DOHH2 (cell line): Measurements from ENCODE around the gene ZBTB48.

ENCODE experiments used
- H3F3A ChIP-seq: fragments of 200-600 bp; sonication (generic), shearing (Covaris generic); 2 replicates; pipeline ENCODE4 v1.6.0; 2016; ENCODE audit warnings: antibody characterized with exemption, mild to moderate bottlenecking; ENCODE audit not compliant: control insufficient read depth, insufficient read depth
- H3K27ac ChIP-seq: fragments of 200-600 bp; sonication (generic); 2 replicates; pipeline ENCODE4 v1.5.1; 2014; ENCODE audit warnings: low read depth, mild to moderate bottlenecking, low read length, moderate library complexity
- H3K27me3 ChIP-seq: fragments of 200-600 bp; sonication (generic); 2 replicates; pipeline ENCODE4 v1.6.1; 2014; ENCODE audit warnings: mild to moderate bottlenecking, low read length, mixed read lengths; ENCODE audit not compliant: control insufficient read depth
- H3K36me3 ChIP-seq: fragments of 200-600 bp; sonication (generic); 2 replicates; pipeline ENCODE4 v1.6.1; 2014; ENCODE audit warnings: mild to moderate bottlenecking, low read length, moderate library complexity, mixed read lengths; ENCODE audit not compliant: control insufficient read depth
- H3K4me1 ChIP-seq: fragments of 200-600 bp; sonication (generic); 2 replicates; pipeline ENCODE4 v1.6.1; 2014; ENCODE audit warnings: mild to moderate bottlenecking, low read length, mixed read lengths; ENCODE audit not compliant: control insufficient read depth
- H3K4me2 ChIP-seq: fragments of 200-600 bp; sonication (generic); 2 replicates; pipeline ENCODE4 v1.6.0; 2014; ENCODE audit warnings: mild to moderate bottlenecking, low read length, moderate library complexity
- H3K4me3 ChIP-seq: fragments of 200-600 bp; sonication (generic); 2 replicates; pipeline ENCODE4 v1.5.1; 2014; ENCODE audit warnings: mild to moderate bottlenecking, low read length, mixed read lengths
- H3K79me2 ChIP-seq: fragments of 200-600 bp; sonication (generic); 2 replicates; pipeline ENCODE4 v1.6.1; 2014; ENCODE audit warnings: mild to moderate bottlenecking, low read length, mixed read lengths; ENCODE audit not compliant: control insufficient read depth
- H3K9me2 ChIP-seq: fragments of 200-600 bp; sonication (generic); replicated peaks from 2 replicates; pipeline ENCODE4 v1.6.1; 2014; ENCODE audit warnings: mild to moderate bottlenecking, low read length, mixed read lengths; ENCODE audit not compliant: control insufficient read depth
- H3K9me3 ChIP-seq: fragments of 200-600 bp; sonication (generic); 2 replicates; pipeline ENCODE4 v1.6.1; 2014; ENCODE audit warnings: antibody characterized with exemption, low read length, mixed read lengths; ENCODE audit not compliant: control insufficient read depth, insufficient read depth
- H4K20me1 ChIP-seq: fragments of 200-600 bp; sonication (generic); 2 replicates; pipeline ENCODE4 v1.6.0; 2014; ENCODE audit warnings: low read depth, mild to moderate bottlenecking, antibody characterized with exemption, low read length, moderate library complexity; ENCODE audit not compliant: control insufficient read depth, insufficient read depth
- CTCF ChIP-seq: fragments of 200-600 bp; sonication (generic); IDR thresholded peaks from one replicate; pipeline ENCODE4 v1.5.1; 2014; ENCODE audit warnings: antibody characterized with exemption, mild to moderate bottlenecking, low read depth, low read length; ENCODE audit not compliant: poor library complexity, severe bottlenecking
- EZH2phosphoT487 ChIP-seq: fragments of 200-600 bp; sonication (generic); IDR thresholded peaks from 2 replicates; pipeline ENCODE4 v1.6.1; 2017; ENCODE audit warnings: borderline replicate concordance, mild to moderate bottlenecking, antibody characterized with exemption, low read length, moderate library complexity, mixed read lengths

ZBTB48 gene

GRCh38 chr1:6614929-6615785, 35.4 kb downstream of the ZBTB48 start:
- Histone ChIP-seq H3K4me3 (peak overlapping the region; percentile 84), H3K27me3 (peaks cover 5% of the 10 kb centered on the region), H3K79me2 (peaks cover 36% of the 10 kb centered on the region), H3K27ac (no peak overlapping the region), H4K20me1 (0 out of 2 replicates have a peak, but pooled peaks cover 4% of the 10 kb centered on the region), H3K4me1 (peaks cover 13% of the 10 kb centered on the region), H3K4me2 (peak overlapping the region; percentile 57), H3K36me3 (peaks cover 23% of the 10 kb centered on the region), H3K9me2 (no peaks in the 10 kb centered on the region), H3K9me3 (no peaks in the 10 kb centered on the region), H3F3A (peaks cover 2% of the 10 kb centered on the region; the same call in 1 of the 2 replicates)
- TF ChIP-seq EZH2phosphoT487: no peak
- TF ChIP-seq CTCF: no peak

GRCh38 chr1:6619045-6619444, 39.3 kb downstream of the ZBTB48 start:
- Histone ChIP-seq H3F3A (peaks cover 17% of the 10 kb centered on the region), H3K79me2 (peaks cover 45% of the 10 kb centered on the region), H3K9me2 (no peaks in the 10 kb centered on the region), H4K20me1 (0 out of 2 replicates have a peak, but pooled peaks cover 4% of the 10 kb centered on the region), H3K9me3 (no peaks in the 10 kb centered on the region), H3K27ac (no peak overlapping the region), H3K4me3 (no peak overlapping the region), H3K4me2 (no peak overlapping the region), H3K36me3 (peaks cover 59% of the 10 kb centered on the region), H3K27me3 (no peaks in the 10 kb centered on the region), H3K4me1 (peaks cover 23% of the 10 kb centered on the region)
- TF ChIP-seq EZH2phosphoT487 (no peak), CTCF (no peak)

- Histone ChIP-seq H3K9me2 (no peaks in the 10 kb centered on the region), H3K4me3 (no peak overlapping the region), H3K4me1 (peaks cover 36% of the 10 kb centered on the region), H3F3A (peaks cover 22% of the 10 kb centered on the region), H3K4me2 (no peak overlapping the region), H3K36me3 (peaks cover 67% of the 10 kb centered on the region), H3K9me3 (no peaks in the 10 kb centered on the region), H3K27ac (no peak overlapping the region), H4K20me1 (peaks cover 10% of the 10 kb centered on the region; the same call in 1 of the 2 replicates), H3K79me2 (peaks cover 47% of the 10 kb centered on the region), H3K27me3 (no peaks in the 10 kb centered on the region)
- TF ChIP-seq CTCF (no peak), EZH2phosphoT487 (no peak)
Observed at GRCh38 chr1:6621429-6622391, 41.9 kb downstream of the ZBTB48 start.
